MM.1S (cell line): ENCODE measurements around the gene ENDOV.

Source experiments
- DNase-seq: peaks from one replicate; pipeline ENCODE4 v3.0.0-alpha.2; 2015
- H2AFZ ChIP-seq: fragments of 300-600 bp; sonication (generic); 2 replicates; pipeline ENCODE4 v1.6.0; 2016; ENCODE audit warnings: antibody characterized with exemption, low read length
- H3F3A ChIP-seq: fragments of 300-600 bp; sonication (generic); 2 replicates; pipeline ENCODE4 v1.6.1; 2016; ENCODE audit warnings: mild to moderate bottlenecking, antibody characterized with exemption, low read length, moderate library complexity, mixed read lengths; ENCODE audit not compliant: insufficient read depth
- H3K27ac ChIP-seq: fragments of 300-600 bp; sonication (generic); 2 replicates; pipeline ENCODE4 v1.5.1; 2016; ENCODE audit warnings: mild to moderate bottlenecking, low read length
- H3K27me3 ChIP-seq: fragments of 300-600 bp; sonication (generic); replicated peaks from 2 replicates; pipeline ENCODE4 v1.6.0; 2016; ENCODE audit warnings: low read length; ENCODE audit not compliant: insufficient read depth
- H3K36me3 ChIP-seq: fragments of 300-600 bp; sonication (generic); replicated peaks from 2 replicates; pipeline ENCODE4 v1.6.1; 2016; ENCODE audit warnings: mild to moderate bottlenecking, low read length, mixed read lengths; ENCODE audit not compliant: insufficient read depth
- H3K4me1 ChIP-seq: fragments of 300-600 bp; sonication (generic); 2 replicates; pipeline ENCODE4 v1.6.1; 2016; ENCODE audit warnings: low read length, mixed read lengths
- H3K4me2 ChIP-seq: fragments of 300-600 bp; sonication (generic); 2 replicates; pipeline ENCODE4 v1.6.0; 2016; ENCODE audit warnings: low read depth, low read length
- H3K4me3 ChIP-seq: fragments of 300-600 bp; sonication (generic); 2 replicates; pipeline ENCODE4 v1.5.1; 2016; ENCODE audit warnings: low read length, mixed read lengths
- H3K79me2 ChIP-seq: fragments of 300-600 bp; sonication (generic); 2 replicates; pipeline ENCODE4 v1.6.1; 2016; ENCODE audit warnings: mixed run types, low read length, mixed read lengths
- H3K9ac ChIP-seq: fragments of 300-600 bp; sonication (generic); 2 replicates; pipeline ENCODE4 v1.6.1; 2016; ENCODE audit warnings: low read length, mixed read lengths
- H3K9me2 ChIP-seq: fragments of 300-600 bp; sonication (generic); replicated peaks from 2 replicates; pipeline ENCODE4 v1.6.1; 2016; ENCODE audit warnings: mild to moderate bottlenecking, low read length, mixed read lengths; ENCODE audit not compliant: insufficient read depth
- H3K9me3 ChIP-seq: fragments of 300-600 bp; sonication (generic); replicated peaks from 2 replicates; pipeline ENCODE4 v1.6.1; 2016; ENCODE audit warnings: mild to moderate bottlenecking, low read length, mixed read lengths; ENCODE audit not compliant: insufficient read depth
- H4K20me1 ChIP-seq: fragments of 300-600 bp; sonication (generic); 2 replicates; pipeline ENCODE4 v1.6.1; 2016; ENCODE audit warnings: mild to moderate bottlenecking, low read length, moderate library complexity, mixed read lengths; ENCODE audit not compliant: insufficient read depth
- CTCF ChIP-seq: fragments of 300-600 bp; sonication (generic); IDR thresholded peaks from 2 replicates; pipeline ENCODE4 v1.5.1; 2016; ENCODE audit warnings: antibody characterized with exemption, low read length, mixed read lengths
- EZH2 ChIP-seq: fragments of 300-600 bp; sonication (generic); optimal IDR thresholded peaks from 2 replicates; pipeline ENCODE3; 2017; ENCODE audit warnings: low read depth, mild to moderate bottlenecking, antibody characterized with exemption, low read length, mixed read lengths
- EZH2phosphoT487 ChIP-seq: fragments of 300-600 bp; sonication (generic); IDR thresholded peaks from 2 replicates; pipeline ENCODE4 v1.6.1; 2018; ENCODE audit warnings: antibody characterized with exemption, low read length

The ENDOV gene

GRCh38 chr17:80468242-80468641, 53.3 kb downstream of the ENDOV start:
- no peaks in the 10 kb centered on the region for H3K9me3 ChIP-seq
- H3K27ac ChIP-seq: no peak overlapping the region
- H3K9me2 ChIP-seq: no peaks in the 10 kb centered on the region
- no peak overlapping the region for H2AFZ ChIP-seq
- peaks cover 100% of the 10 kb centered on the region for H3K27me3 ChIP-seq
- TF ChIP-seq CTCF (no peak), EZH2phosphoT487 (no peak), EZH2 (no peak)
- H3K4me3 ChIP-seq: no peak overlapping the region
- no peaks in the 10 kb centered on the region for H3K79me2 ChIP-seq
- H4K20me1 ChIP-seq: no peaks in the 10 kb centered on the region
- H3F3A ChIP-seq: no peaks in the 10 kb centered on the region
- H3K4me1 ChIP-seq: no peaks in the 10 kb centered on the region
- no peaks in the 10 kb centered on the region for H3K36me3 ChIP-seq
- no peak overlapping the region for H3K4me2 ChIP-seq
- no peak overlapping the region for H3K9ac ChIP-seq
- DNase-seq: no peak

- Histone ChIP-seq H3F3A (no peaks in the 10 kb centered on the region), H3K27me3 (peaks cover 100% of the 10 kb centered on the region), H3K4me2 (no peak overlapping the region), H3K4me3 (no peak overlapping the region), H2AFZ (no peak overlapping the region), H3K27ac (no peak overlapping the region), H3K9me3 (no peaks in the 10 kb centered on the region), H3K36me3 (no peaks in the 10 kb centered on the region), H3K4me1 (no peaks in the 10 kb centered on the region), H4K20me1 (no peaks in the 10 kb centered on the region), H3K9ac (no peak overlapping the region), H3K79me2 (no peaks in the 10 kb centered on the region), H3K9me2 (no peaks in the 10 kb centered on the region)
- TF ChIP-seq EZH2 (peak; percentile 71), CTCF (no peak)
- DNase-seq: no peak
These were observed 54.0 kb downstream of the ENDOV start for GRCh38 chr17:80468781-80469493.

- Histone ChIP-seq H3K9me2 (no peaks in the 10 kb centered on the region), H3K9me3 (no peaks in the 10 kb centered on the region), H4K20me1 (no peaks in the 10 kb centered on the region), H2AFZ (no peak overlapping the region), H3K36me3 (no peaks in the 10 kb centered on the region), H3K9ac (no peak overlapping the region), H3K4me3 (no peak overlapping the region), H3F3A (no peaks in the 10 kb centered on the region), H3K79me2 (no peaks in the 10 kb centered on the region), H3K27ac (no peak overlapping the region), H3K27me3 (peaks cover 100% of the 10 kb centered on the region), H3K4me1 (no peaks in the 10 kb centered on the region), H3K4me2 (no peak overlapping the region)
- no peak for DNase-seq
- TF ChIP-seq EZH2phosphoT487 (no peak), CTCF (no peak), EZH2 (no peak)
These were observed 54.7 kb downstream of the ENDOV start for GRCh38 chr17:80469667-80470066.
